ENCODE data around the gene FHOD1. TPM values are rescaled to one million over a fixed set of nuclear protein-coding genes. Genes with fewer than 3 reads are reported as not detected.

Gene FHOD1
- polyA plus RNA-seq (2013, experiment 1 of 2), result 15.0 TPM
- 14.0 TPM for polyA plus RNA-seq (2013, experiment 2 of 2)

- no peak within 1 kb of the TSS for H4K91ac ChIP-seq (ENCODE audit: low read depth, low read length, poor library complexity)
- DNase-seq (ENCODE audit: low spot score), result peak; percentile 89
- no peaks in the 10 kb centered on the region for H3K79me1 ChIP-seq (ENCODE audit: low read depth, low read length)
- peak within 1 kb of the TSS; percentile 86 to 93 for H3K4me3 ChIP-seq (ENCODE audit: low read length in 2 of 2)
- H2BK12ac ChIP-seq (ENCODE audit: low read length), result peak within 1 kb of the TSS; percentile 79
- H3K18ac ChIP-seq (ENCODE audit: low read length), result peak within 1 kb of the TSS; percentile 98
- peak within 1 kb of the TSS; percentile 57 for H2BK5ac ChIP-seq (ENCODE audit: low read length)
- H3K4me2 ChIP-seq (ENCODE audit: insufficient read depth, low read length, poor library complexity, severe bottlenecking), result peak within 1 kb of the TSS; percentile 99
- H3K23ac ChIP-seq (ENCODE audit: low read depth, low read length, poor library complexity), result peak within 1 kb of the TSS; percentile 99
- peak within 1 kb of the TSS; percentile 75 for H3K14ac ChIP-seq (ENCODE audit: low read length)
- H3K27ac ChIP-seq (replicated peaks; ENCODE audit: low read length), result peak within 1 kb of the TSS; percentile 74
- WGBS, 2 donors (ENCODE audit: extremely low coverage in 2 of 2, insufficient read length in 2 of 2, insufficient replicate concordance in 1 of 2), result no CpG with 5 or more reads among the region's 60 CpGs
- peak within 1 kb of the TSS; percentile 6 for H4K8ac ChIP-seq (ENCODE audit: low read depth, low read length)
- no peaks in the 10 kb centered on the region for H3K36me3 ChIP-seq (replicated peaks in 1 of 2; ENCODE audit: control insufficient read depth in 2 of 2, insufficient read depth in 2 of 2, low read length in 2 of 2)
- peak within 1 kb of the TSS; percentile 86 for H2BK15ac ChIP-seq (ENCODE audit: low read length)
- peak within 1 kb of the TSS; percentile 93 for H3K9ac ChIP-seq (ENCODE audit: low read depth, low read length, poor library complexity)
- H2AFZ ChIP-seq (ENCODE audit: low read length), result peak within 1 kb of the TSS; percentile 96
- no peak within 1 kb of the TSS for H2BK120ac ChIP-seq (ENCODE audit: low read depth, low read length)
- peaks cover 0 to 30% (median 7%) of the 10 kb centered on the region in 3 experiments for H3K27me3 ChIP-seq (ENCODE audit: control insufficient read depth in 3 of 3, insufficient read depth in 3 of 3, low read depth in 1 of 3, low read length in 3 of 3)
- peak within 1 kb of the TSS; percentile 77 for H2AK5ac ChIP-seq (ENCODE audit: low read depth, low read length)
- no peak within 1 kb of the TSS for H3K4ac ChIP-seq (ENCODE audit: low read length)
- peaks cover 27 to 29% of the 10 kb centered on the region in 2 donors for H3K4me1 ChIP-seq (ENCODE audit: control insufficient read depth in 2 of 2, insufficient read depth in 1 of 2, low read depth in 1 of 2, low read length in 2 of 2)
- no peaks in the 10 kb centered on the region for H3K9me3 ChIP-seq (replicated peaks in 1 of 2; ENCODE audit: control insufficient read depth in 2 of 2, insufficient read depth in 1 of 2, low read depth in 1 of 2, low read length in 2 of 2)
Observed at GRCh38 chr16:67247192-67248072, at the start of gene FHOD1. FHOD1 (minus strand) TSS chr16:67247481; CDS start chr16:67247410, 71 bp downstream.

- no peaks in the 10 kb centered on the region for H3K36me3 ChIP-seq (replicated peaks in 1 of 2; ENCODE audit: control insufficient read depth in 2 of 2, insufficient read depth in 2 of 2, low read length in 2 of 2)
Observed at GRCh38 chr16:67296420-67296819, 49.1 kb upstream of the FHOD1 start.

DNA sequence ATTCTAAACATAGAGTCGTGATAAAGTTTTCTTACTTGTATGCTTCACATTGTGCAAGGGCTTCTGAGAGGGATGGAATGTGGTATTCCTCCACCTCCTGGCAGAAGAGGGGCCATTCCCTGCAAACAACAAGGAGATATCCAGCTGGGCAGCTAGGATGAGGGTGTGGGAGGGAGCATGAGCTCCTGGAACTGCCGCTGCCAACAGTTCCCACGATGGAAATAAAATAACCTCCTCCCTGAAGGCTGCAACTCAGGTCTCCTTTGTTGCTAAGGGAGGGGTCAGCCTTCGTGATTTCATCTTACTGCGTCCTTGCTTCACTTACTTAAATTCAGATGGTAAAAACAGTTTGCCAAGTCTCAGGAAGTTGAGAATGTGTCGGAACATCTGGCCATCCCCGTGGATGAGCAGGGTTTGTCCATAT is 47.7 kb upstream of the FHOD1 start:
- Histone ChIP-seq H3K4me1 (ENCODE audit: control insufficient read depth in 2 of 2, insufficient read depth in 1 of 2, low read depth in 1 of 2, low read length in 2 of 2) (peaks cover under 1 to 1% of the 10 kb centered on the region in 2 donors), H3K18ac (ENCODE audit: low read length) (no peak overlapping the region), H3K27me3 (ENCODE audit: control insufficient read depth in 3 of 3, insufficient read depth in 3 of 3, low read depth in 1 of 3, low read length in 3 of 3) (peaks cover 0 to 52% (median 0%) of the 10 kb centered on the region in 3 experiments), H3K4me3 (ENCODE audit: low read length in 2 of 2) (no peak overlapping the region), H3K9me3 (replicated peaks in 1 of 2; ENCODE audit: control insufficient read depth in 2 of 2, insufficient read depth in 1 of 2, low read depth in 1 of 2, low read length in 2 of 2) (no peaks in the 10 kb centered on the region), H3K4ac (ENCODE audit: low read length) (no peak overlapping the region), H2BK5ac (ENCODE audit: low read length) (no peak overlapping the region), H3K14ac (ENCODE audit: low read length) (no peak overlapping the region), H3K4me2 (ENCODE audit: insufficient read depth, low read length, poor library complexity, severe bottlenecking) (no peak overlapping the region), H2BK12ac (ENCODE audit: low read length) (no peak overlapping the region), H4K91ac (ENCODE audit: low read depth, low read length, poor library complexity) (no peak overlapping the region), H4K8ac (ENCODE audit: low read depth, low read length) (no peak overlapping the region), H3K79me1 (ENCODE audit: low read depth, low read length) (no peaks in the 10 kb centered on the region), H2BK15ac (ENCODE audit: low read length) (no peak overlapping the region), H3K23ac (ENCODE audit: low read depth, low read length, poor library complexity) (no peak overlapping the region), H3K36me3 (replicated peaks in 1 of 2; ENCODE audit: control insufficient read depth in 2 of 2, insufficient read depth in 2 of 2, low read length in 2 of 2) (no peaks in the 10 kb centered on the region), H3K9ac (ENCODE audit: low read depth, low read length, poor library complexity) (no peak overlapping the region), H2AK5ac (ENCODE audit: low read depth, low read length) (no peak overlapping the region), H2AFZ (ENCODE audit: low read length) (no peak overlapping the region), H3K27ac (replicated peaks; ENCODE audit: low read length) (no peak overlapping the region), H2BK120ac (ENCODE audit: low read depth, low read length) (no peak overlapping the region)
- whole genome bisulfite sequencing, 2 donors (ENCODE audit: extremely low coverage in 2 of 2, insufficient read length in 2 of 2, insufficient replicate concordance in 1 of 2), result no CpG with 5 or more reads among the region's 7 CpGs
- no peak for DNase-seq (ENCODE audit: low spot score)

More at GRCh38 chr16:67296420-67296819, 49.1 kb upstream of the FHOD1 start:
- peaks cover 1 to 5% of the 10 kb centered on the region in 2 donors for H3K4me1 ChIP-seq (ENCODE audit: control insufficient read depth in 2 of 2, insufficient read depth in 1 of 2, low read depth in 1 of 2, low read length in 2 of 2)
- H3K4me3 ChIP-seq (ENCODE audit: low read length in 2 of 2), result no peak overlapping the region
- no peak overlapping the region for H3K23ac ChIP-seq (ENCODE audit: low read depth, low read length, poor library complexity)
- no peak overlapping the region for H2BK5ac ChIP-seq (ENCODE audit: low read length)
- H3K4me2 ChIP-seq (ENCODE audit: insufficient read depth, low read length, poor library complexity, severe bottlenecking), result no peak overlapping the region
- no peak overlapping the region for H3K9ac ChIP-seq (ENCODE audit: low read depth, low read length, poor library complexity)
- H2AK5ac ChIP-seq (ENCODE audit: low read depth, low read length), result no peak overlapping the region
- H3K14ac ChIP-seq (ENCODE audit: low read length), result no peak overlapping the region
- H4K8ac ChIP-seq (ENCODE audit: low read depth, low read length), result no peak overlapping the region
- H3K79me1 ChIP-seq (ENCODE audit: low read depth, low read length), result no peaks in the 10 kb centered on the region
- no peak overlapping the region for H2BK12ac ChIP-seq (ENCODE audit: low read length)
- no peak overlapping the region for H4K91ac ChIP-seq (ENCODE audit: low read depth, low read length, poor library complexity)
- no peak overlapping the region for H2BK120ac ChIP-seq (ENCODE audit: low read depth, low read length)
- no peak overlapping the region for H2AFZ ChIP-seq (ENCODE audit: low read length)
- no peak overlapping the region for H3K18ac ChIP-seq (ENCODE audit: low read length)
- H3K27ac ChIP-seq (replicated peaks; ENCODE audit: low read length), result no peak overlapping the region
- no peak overlapping the region for H2BK15ac ChIP-seq (ENCODE audit: low read length)
- no peaks in the 10 kb centered on the region for H3K9me3 ChIP-seq (replicated peaks in 1 of 2; ENCODE audit: control insufficient read depth in 2 of 2, insufficient read depth in 1 of 2, low read depth in 1 of 2, low read length in 2 of 2)
- peaks cover 0 to 56% (median 0%) of the 10 kb centered on the region in 3 experiments for H3K27me3 ChIP-seq (ENCODE audit: control insufficient read depth in 3 of 3, insufficient read depth in 3 of 3, low read depth in 1 of 3, low read length in 3 of 3)
- no CpG with 5 or more reads among the region's 3 CpGs for WGBS, 2 donors (ENCODE audit: extremely low coverage in 2 of 2, insufficient read length in 2 of 2, insufficient replicate concordance in 1 of 2)
- H3K4ac ChIP-seq (ENCODE audit: low read length), result no peak overlapping the region
- no peak for DNase-seq (ENCODE audit: low spot score)

GRCh38 chr16:67294171-67294757 is 47.0 kb upstream of the FHOD1 start:
- DNase-seq (ENCODE audit: low spot score), result no peak
- no peak overlapping the region for H3K14ac ChIP-seq (ENCODE audit: low read length)
- H3K4me2 ChIP-seq (ENCODE audit: insufficient read depth, low read length, poor library complexity, severe bottlenecking), result no peak overlapping the region
- peak overlapping the region; percentile 22 for H4K91ac ChIP-seq (ENCODE audit: low read depth, low read length, poor library complexity)
- no peak overlapping the region for H3K18ac ChIP-seq (ENCODE audit: low read length)
- peaks cover 0 to 52% (median 0%) of the 10 kb centered on the region in 3 experiments for H3K27me3 ChIP-seq (ENCODE audit: control insufficient read depth in 3 of 3, insufficient read depth in 3 of 3, low read depth in 1 of 3, low read length in 3 of 3)
- no peak overlapping the region for H3K4ac ChIP-seq (ENCODE audit: low read length)
- no peak overlapping the region for H3K27ac ChIP-seq (replicated peaks; ENCODE audit: low read length)
- no peak overlapping the region for H2BK120ac ChIP-seq (ENCODE audit: low read depth, low read length)
- no peak overlapping the region for H3K9ac ChIP-seq (ENCODE audit: low read depth, low read length, poor library complexity)
- WGBS, 2 donors (ENCODE audit: extremely low coverage in 2 of 2, insufficient read length in 2 of 2, insufficient replicate concordance in 1 of 2), result no CpG with 5 or more reads among the region's 4 CpGs
- H3K79me1 ChIP-seq (ENCODE audit: low read depth, low read length), result no peaks in the 10 kb centered on the region
- no peak overlapping the region for H4K8ac ChIP-seq (ENCODE audit: low read depth, low read length)
- no peak overlapping the region for H3K23ac ChIP-seq (ENCODE audit: low read depth, low read length, poor library complexity)
- no peaks in the 10 kb centered on the region for H3K9me3 ChIP-seq (replicated peaks in 1 of 2; ENCODE audit: control insufficient read depth in 2 of 2, insufficient read depth in 1 of 2, low read depth in 1 of 2, low read length in 2 of 2)
- no peak overlapping the region for H2BK15ac ChIP-seq (ENCODE audit: low read length)
- peaks cover 0 to 1% of the 10 kb centered on the region in 2 donors for H3K4me1 ChIP-seq (ENCODE audit: control insufficient read depth in 2 of 2, insufficient read depth in 1 of 2, low read depth in 1 of 2, low read length in 2 of 2)
- no peaks in the 10 kb centered on the region for H3K36me3 ChIP-seq (replicated peaks in 1 of 2; ENCODE audit: control insufficient read depth in 2 of 2, insufficient read depth in 2 of 2, low read length in 2 of 2)
- no peak overlapping the region for H2AFZ ChIP-seq (ENCODE audit: low read length)
- H2BK12ac ChIP-seq (ENCODE audit: low read length), result no peak overlapping the region
- no peak overlapping the region for H3K4me3 ChIP-seq (ENCODE audit: low read length in 2 of 2)
- H2BK5ac ChIP-seq (ENCODE audit: low read length), result no peak overlapping the region
- H2AK5ac ChIP-seq (ENCODE audit: low read depth, low read length), result no peak overlapping the region

Data from neuronal stem cell (in vitro differentiated cells).